Hepatocyte (in vitro differentiated cells): Measurements from ENCODE around the gene ANO9. TPM values are rescaled to one million over a fixed set of nuclear protein-coding genes. Genes with fewer than 3 reads are reported as not detected.

Experiments used
- DNase-seq: peaks from one replicate; pipeline ENCODE4 v3.0.0-alpha.2; 2016; ENCODE audit warnings: low spot score
- H2AFZ ChIP-seq: fragments of 200-600 bp; sonication (generic); 2 replicates; pipeline ENCODE4 v1.6.0; 2016; ENCODE audit warnings: antibody characterized with exemption, mild to moderate bottlenecking
- H3K27ac ChIP-seq: fragments of 200-600 bp; sonication (generic); 2 replicates; pipeline ENCODE4 v1.5.1; 2016; ENCODE audit warnings: mild to moderate bottlenecking
- H3K27me3 ChIP-seq: fragments of 200-600 bp; sonication (generic); 2 replicates; pipeline ENCODE4 v1.6.1; 2016
- H3K36me3 ChIP-seq: fragments of 200-600 bp; sonication (generic); replicated peaks from 2 replicates; pipeline ENCODE4 v1.5.1; 2016; ENCODE audit warnings: low read depth; ENCODE audit not compliant: insufficient read depth
- H3K4me1 ChIP-seq: fragments of 200-600 bp; sonication (generic); 2 replicates; pipeline ENCODE4 v1.5.1; 2016; ENCODE audit warnings: mild to moderate bottlenecking, moderate library complexity; ENCODE audit not compliant: insufficient read depth
- H3K4me2 ChIP-seq: fragments of 200-600 bp; sonication (generic); 2 replicates; pipeline ENCODE4 v1.6.0; 2016
- H3K4me3 ChIP-seq: fragments of 200-600 bp; sonication (generic); 2 replicates; pipeline ENCODE4 v1.5.1; 2016; ENCODE audit warnings: mild to moderate bottlenecking
- H3K79me2 ChIP-seq: fragments of 200-600 bp; sonication (generic); 2 replicates; pipeline ENCODE4 v1.6.0; 2017; ENCODE audit warnings: mild to moderate bottlenecking
- H3K9me2 ChIP-seq: fragments of 200-600 bp; sonication (generic); replicated peaks from 2 replicates; pipeline ENCODE4 v1.6.0; 2017; ENCODE audit warnings: mild to moderate bottlenecking; ENCODE audit not compliant: insufficient read depth
- H3K9me3 ChIP-seq: fragments of 200-600 bp; sonication (generic); 2 replicates; pipeline ENCODE4 v1.5.1; 2016; ENCODE audit warnings: low read depth, mild to moderate bottlenecking
- H4K20me1 ChIP-seq: fragments of 200-600 bp; sonication (generic); 2 replicates; pipeline ENCODE4 v1.6.0; 2016; ENCODE audit warnings: mild to moderate bottlenecking; ENCODE audit not compliant: insufficient read depth, poor library complexity, severe bottlenecking
- CTCF ChIP-seq: fragments of 200-600 bp; sonication (generic); IDR thresholded peaks from 2 replicates; pipeline ENCODE4 v1.5.1; 2016; ENCODE audit warnings: antibody characterized with exemption, mild to moderate bottlenecking; ENCODE audit not compliant: poor library complexity
- EZH2 ChIP-seq: fragments of 200-600 bp; sonication (generic); IDR thresholded peaks from 2 replicates; pipeline ENCODE4 v1.6.1; 2016; ENCODE audit warnings: antibody characterized with exemption, mild to moderate bottlenecking, borderline replicate concordance
- EZH2phosphoT487 ChIP-seq: fragments of 200-600 bp; sonication (generic); IDR thresholded peaks from one replicate; pipeline ENCODE4 v1.6.1; 2018; ENCODE audit warnings: antibody characterized with exemption, mild to moderate bottlenecking, low read depth, moderate library complexity; ENCODE audit not compliant: unreplicated experiment, severe bottlenecking
- WGBS: methylation state at CpG from one replicate; pipeline ENCODE4 v1.1.6; 2016; ENCODE audit warnings: low lambda C conversion rate; ENCODE audit errors: missing lambda C conversion rate; 5-methylcytosine and 5-hydroxymethylcytosine counted together
- polyA plus RNA-seq: library from polyadenylated mRNA; unstranded; fragments of >200 nt; fragmentation: Nextera tagmentation; extraction: Ambion mirVana; gene quantifications from 2 replicates; pipeline ENCODE4 v1.2.1, GENCODE V29; 2016
- total RNA-seq: library from RNA; depleted of rRNA; stranded (reverse); fragments of >200 nt; gene quantifications from 2 replicates; pipeline ENCODE4 v1.2.3, GENCODE V29; 2014

Gene ANO9
- total and polyA plus RNA-seq, 2 experiments from 2014 or later, result 21.2 to 35.7 TPM

DNA sequence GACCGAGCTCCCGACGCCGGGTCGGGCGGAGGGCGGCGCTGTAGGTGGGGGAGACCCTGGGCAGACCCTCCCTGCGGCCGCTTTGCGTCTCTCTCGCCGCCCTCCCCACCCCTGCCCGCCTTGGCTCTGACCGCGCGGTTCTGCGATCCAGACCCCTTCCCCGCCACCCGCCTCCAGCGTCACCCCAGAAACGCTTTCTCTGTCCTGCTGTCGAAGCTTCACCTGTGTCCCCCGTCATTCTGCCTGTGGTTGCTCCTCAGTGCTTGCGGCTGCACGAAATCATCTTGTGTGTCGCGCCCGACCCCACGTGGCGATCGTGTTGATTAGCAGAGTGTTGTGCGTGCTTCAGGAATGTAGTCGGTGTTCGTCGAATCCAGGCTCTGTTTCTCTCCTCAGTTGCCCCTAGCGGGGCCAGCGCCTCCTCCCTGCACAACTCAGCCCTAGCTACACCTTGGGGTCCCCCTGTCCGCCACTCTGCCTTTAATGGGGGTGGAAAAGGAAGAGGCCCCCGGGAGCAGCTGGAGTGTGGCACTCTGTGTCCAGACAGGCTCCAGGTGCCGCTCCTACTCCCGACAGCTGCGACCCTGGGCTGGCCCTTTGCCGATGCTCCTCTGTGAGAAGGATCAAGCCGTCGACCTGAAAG is 9.1 kb upstream of the ANO9 start:
- Histone ChIP-seq H3K9me2 (no peaks in the 10 kb centered on the region), H3K79me2 (peaks cover 60% of the 10 kb centered on the region), H3K4me1 (peaks cover 27% of the 10 kb centered on the region), H3K9me3 (no peaks in the 10 kb centered on the region), H2AFZ (peak overlapping the region; percentile 67), H3K36me3 (no peaks in the 10 kb centered on the region), H3K4me2 (peak overlapping the region; percentile 87), H3K27me3 (no peaks in the 10 kb centered on the region), H4K20me1 (peaks cover 6% of the 10 kb centered on the region), H3K4me3 (peak overlapping the region; percentile 93), H3K27ac (peak overlapping the region; percentile 78)
- DNase-seq, result peak; percentile 86
- WGBS, result 10% methylated on average over 23 of the region's 46 CpGs
- peak; percentile 49 for TF ChIP-seq CTCF
- TF ChIP-seq EZH2phosphoT487, result no peak
- no peak for TF ChIP-seq EZH2

- TF ChIP-seq CTCF, result no peak
- TF ChIP-seq EZH2, result no peak
- no peak for TF ChIP-seq EZH2phosphoT487
- H3K4me3 ChIP-seq, result peak within 1 kb of the TSS; percentile 93
- H3K79me2 ChIP-seq, result peaks cover 53% of the 10 kb centered on the region
- H2AFZ ChIP-seq, result peak within 1 kb of the TSS; percentile 67
- H3K9me2 ChIP-seq, result no peaks in the 10 kb centered on the region
- H3K36me3 ChIP-seq, result no peaks in the 10 kb centered on the region
- H3K9me3 ChIP-seq, result no peaks in the 10 kb centered on the region
- peaks cover 32% of the 10 kb centered on the region for H3K4me1 ChIP-seq
- peak; percentile 98 for DNase-seq
- peaks cover 6% of the 10 kb centered on the region for H4K20me1 ChIP-seq
- no peaks in the 10 kb centered on the region for H3K27me3 ChIP-seq
- peak within 1 kb of the TSS; percentile 91 for H3K27ac ChIP-seq
- peak within 1 kb of the TSS; percentile 87 for H3K4me2 ChIP-seq
- WGBS, result 3% methylated on average over 80 of the region's 108 CpGs
These were observed 8.3 kb upstream of the ANO9 start, which contains the start of gene PTDSS2 for GRCh38 chr11:449889-450808. Gene PTDSS2 (plus strand): TSS chr11:450279. CDS start chr11:450456, 177 bp downstream.

DNA sequence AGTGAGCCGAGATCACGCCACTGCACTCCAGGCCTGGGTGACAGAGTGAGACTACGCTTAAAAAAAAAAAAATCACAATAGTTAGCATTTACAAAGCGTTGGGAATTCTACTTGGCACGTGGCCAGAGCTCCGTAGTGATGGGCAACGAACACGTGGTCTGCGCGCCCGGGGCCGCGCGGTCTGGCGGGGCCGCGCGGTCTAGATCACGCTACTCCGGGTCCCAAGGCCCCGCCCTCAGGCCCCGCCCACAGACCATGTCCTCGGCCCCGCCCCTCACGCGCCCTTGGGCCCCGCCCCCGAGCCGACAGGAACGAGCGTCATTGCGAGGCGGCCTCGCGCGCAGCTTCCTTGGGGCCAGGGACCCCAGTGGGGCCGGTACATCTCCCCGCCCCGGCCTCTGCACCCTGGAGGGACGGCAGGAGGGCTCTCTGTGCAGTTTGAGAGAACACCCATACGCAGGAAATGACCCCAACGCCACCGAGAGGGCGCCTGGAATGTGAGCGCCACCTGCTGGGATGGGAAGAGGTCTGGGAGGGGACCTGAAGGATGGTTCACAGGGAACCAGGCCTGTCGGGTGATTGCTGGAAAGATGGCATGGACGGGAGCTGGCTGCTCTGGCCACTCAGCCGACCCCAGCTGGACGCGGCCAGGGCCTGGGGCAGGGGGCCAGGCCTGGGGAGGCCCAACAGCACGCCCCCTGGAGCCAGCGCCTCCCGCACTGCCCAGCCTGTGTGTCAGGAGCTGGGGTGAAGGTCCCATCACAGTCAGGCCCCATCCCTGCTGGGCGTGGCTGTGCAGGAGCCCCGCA is 6.3 kb upstream of the ANO9 start:
- Histone ChIP-seq H3K4me3 (peak overlapping the region; percentile 30), H4K20me1 (peaks cover 6% of the 10 kb centered on the region), H3K9me2 (no peaks in the 10 kb centered on the region), H3K4me2 (peak overlapping the region; percentile 87), H3K9me3 (no peaks in the 10 kb centered on the region), H3K79me2 (peaks cover 32% of the 10 kb centered on the region), H2AFZ (peak overlapping the region; percentile 27), H3K36me3 (no peaks in the 10 kb centered on the region), H3K27ac (peak overlapping the region; percentile 91), H3K4me1 (peaks cover 39% of the 10 kb centered on the region), H3K27me3 (no peaks in the 10 kb centered on the region)
- DNase-seq, result peak; percentile 99
- no peak for TF ChIP-seq EZH2
- peak; percentile 97 for TF ChIP-seq CTCF
- 7% methylated on average over 51 of the region's 55 CpGs for WGBS
